Suprapubic skin (tissue), 4 donors: ENCODE data around the gene RNF114. TPM values are rescaled to one million over a fixed set of nuclear protein-coding genes. Genes with fewer than 3 reads are reported as not detected.
"Not testable (repeated sequence)": the region's sequence is repeated elsewhere in the genome, so short reads cannot be mapped to it uniquely, and the experiment has no call there.

Experiments
- DNase-seq, 2 donors: peaks; one replicate each; pipeline ENCODE4 v3.0.0-alpha.2; 2019; ENCODE audit warnings: low spot score in 2 of 2
- H3K27ac ChIP-seq: fragments of 200-600 bp; sonication (generic); one replicate; pipeline ENCODE4 v1.5.1; 2019
- H3K27me3 ChIP-seq: fragments of 200-600 bp; sonication (generic); one replicate; pipeline ENCODE4 v1.5.1; 2019
- H3K36me3 ChIP-seq: fragments of 200-600 bp; sonication (generic); one replicate; pipeline ENCODE4 v1.5.1; 2019
- H3K4me1 ChIP-seq: fragments of 200-600 bp; sonication (generic); one replicate; pipeline ENCODE4 v1.5.1; 2019
- H3K4me3 ChIP-seq: fragments of 200-600 bp; sonication (generic); one replicate; pipeline ENCODE4 v1.5.1; 2019; ENCODE audit warnings: mild to moderate bottlenecking
- H3K9me3 ChIP-seq: fragments of 200-600 bp; sonication (generic); one replicate; pipeline ENCODE4 v1.5.1; 2019
- CTCF ChIP-seq, 2 donors: fragments of 200-600 bp in 1 of 2; fragments of 450-650 bp in 1 of 2; sonication (generic) in 1 of 2; IDR thresholded peaks; one replicate each; pipeline ENCODE4 v1.5.1; 2016 to 2019; ENCODE audit warnings: antibody characterized with exemption in 2 of 2, mild to moderate bottlenecking in 1 of 2, moderate library complexity in 1 of 2
- EP300 ChIP-seq: sonication (generic); formaldehyde crosslinking; IDR thresholded peaks from one replicate; pipeline ENCODE4 v1.6.1; 2017; ENCODE audit warnings: antibody characterized with exemption
- POLR2A ChIP-seq, 2 donors: fragments of 450-650 bp; IDR thresholded peaks; one replicate each; pipeline ENCODE4 v1.6.1; 2017; ENCODE audit warnings: antibody characterized with exemption in 2 of 2, mild to moderate bottlenecking in 2 of 2, moderate library complexity in 2 of 2
- POLR2AphosphoS5 ChIP-seq, 3 donors: sonication (generic); formaldehyde crosslinking; IDR thresholded peaks; one replicate each; pipeline ENCODE4 v1.6.1; 2017; ENCODE audit warnings: antibody characterized with exemption in 3 of 3
- WGBS: methylation state at CpG from one replicate; pipeline ENCODE4 v1.1.5; 2018; 5-methylcytosine and 5-hydroxymethylcytosine counted together
- total RNA-seq, 4 donors: library from RNA; depleted of rRNA; stranded (reverse); fragments of >200 nt; gene quantifications; one replicate each; pipeline ENCODE4 v1.1.0, GENCODE V29; 2016

The RNF114 gene
- total RNA-seq, 4 donors from 2014 or later = 134 to 150 (median 138) TPM

GRCh38 chr20:49993301-49993751 is 57.1 kb downstream of the RNF114 start:
- DNase-seq = no peak
- no peak for TF ChIP-seq EP300
- TF ChIP-seq POLR2A (IDR thresholded peaks at IDR 0.05) = no peak
- peak in 1 of 3 donors; percentile 39 for TF ChIP-seq POLR2AphosphoS5 (IDR thresholded peaks at IDR 0.05)
- TF ChIP-seq CTCF (IDR thresholded peaks at IDR 0.05) = no peak
- Histone ChIP-seq H3K4me3 (no peak overlapping the region), H3K4me1 (peaks cover 24% of the 10 kb centered on the region), H3K36me3 (no peaks in the 10 kb centered on the region), H3K27ac (no peak overlapping the region), H3K9me3 (no peaks in the 10 kb centered on the region), H3K27me3 (no peaks in the 10 kb centered on the region)
- WGBS = 49% methylated on average over 6 of the region's 6 CpGs

- WGBS = 86% methylated on average over 3 of the region's 3 CpGs
- H3K4me3 ChIP-seq = no peak overlapping the region
- H3K36me3 ChIP-seq = no peaks in the 10 kb centered on the region
- no peak for TF ChIP-seq CTCF (IDR thresholded peaks at IDR 0.05)
- no peak for TF ChIP-seq POLR2AphosphoS5 (IDR thresholded peaks at IDR 0.05)
- TF ChIP-seq POLR2A (IDR thresholded peaks at IDR 0.05) = no peak
- no peak for TF ChIP-seq EP300
- H3K27ac ChIP-seq = no peak overlapping the region
- no peak for DNase-seq
- H3K27me3 ChIP-seq = no peaks in the 10 kb centered on the region
- peaks cover 6% of the 10 kb centered on the region for H3K4me1 ChIP-seq
- H3K9me3 ChIP-seq = no peaks in the 10 kb centered on the region
Measured at GRCh38 chr20:49995586-49995985, 59.4 kb downstream of the RNF114 start.

- not testable (repeated sequence) for H3K4me1 ChIP-seq, H3K27me3 ChIP-seq, H3K36me3 ChIP-seq, H3K4me3 ChIP-seq, H3K9me3 ChIP-seq, H3K27ac ChIP-seq, DNase-seq
- WGBS = 83% methylated on average over 15 of the region's 15 CpGs
Measured at GRCh38 chr20:49998478-49999188, 62.4 kb downstream of the RNF114 start.

- no peaks in the 10 kb centered on the region for H3K9me3 ChIP-seq
- no peak for DNase-seq
- no peak for TF ChIP-seq EP300
- no peak for TF ChIP-seq CTCF (IDR thresholded peaks at IDR 0.05)
- no peaks in the 10 kb centered on the region for H3K36me3 ChIP-seq
- no peaks in the 10 kb centered on the region for H3K27me3 ChIP-seq
- H3K4me3 ChIP-seq = no peak overlapping the region
- H3K4me1 ChIP-seq = no peaks in the 10 kb centered on the region
- 72% methylated on average over 7 of the region's 7 CpGs for WGBS
- H3K27ac ChIP-seq = no peak overlapping the region
Measured at GRCh38 chr20:49999329-49999728, 63.1 kb downstream of the RNF114 start.

- H3K27ac ChIP-seq, H3K36me3 ChIP-seq, DNase-seq, H3K4me3 ChIP-seq, H3K9me3 ChIP-seq, H3K4me1 ChIP-seq, H3K27me3 ChIP-seq: not testable (repeated sequence)
- WGBS = 78% methylated on average over 14 of the region's 14 CpGs
Measured at GRCh38 chr20:50000548-50001222, 64.5 kb downstream of the RNF114 start.

GRCh38 chr20:50001784-50002311 is 65.7 kb downstream of the RNF114 start:
- H3K27ac ChIP-seq = no peak overlapping the region
- WGBS = 91% methylated on average over 9 of the region's 9 CpGs
- no peaks in the 10 kb centered on the region for H3K9me3 ChIP-seq
- H3K4me1 ChIP-seq = no peaks in the 10 kb centered on the region
- DNase-seq = no peak
- no peaks in the 10 kb centered on the region for H3K36me3 ChIP-seq
- no peaks in the 10 kb centered on the region for H3K27me3 ChIP-seq
- H3K4me3 ChIP-seq = no peak overlapping the region
- TF ChIP-seq POLR2A (IDR thresholded peaks at IDR 0.05) = no peak
- no peak for TF ChIP-seq CTCF (IDR thresholded peaks at IDR 0.05)
- no peak for TF ChIP-seq EP300
- no peak for TF ChIP-seq POLR2AphosphoS5 (IDR thresholded peaks at IDR 0.05)
